Measurements from ENCODE around the gene CHAC2. TPM values are rescaled to one million over a fixed set of nuclear protein-coding genes. Genes with fewer than 3 reads are reported as not detected.

The CHAC2 gene
- total RNA-seq, 4 donors from 2014 or later: 4.0 to 15.0 (median 5.1) TPM

DNA sequence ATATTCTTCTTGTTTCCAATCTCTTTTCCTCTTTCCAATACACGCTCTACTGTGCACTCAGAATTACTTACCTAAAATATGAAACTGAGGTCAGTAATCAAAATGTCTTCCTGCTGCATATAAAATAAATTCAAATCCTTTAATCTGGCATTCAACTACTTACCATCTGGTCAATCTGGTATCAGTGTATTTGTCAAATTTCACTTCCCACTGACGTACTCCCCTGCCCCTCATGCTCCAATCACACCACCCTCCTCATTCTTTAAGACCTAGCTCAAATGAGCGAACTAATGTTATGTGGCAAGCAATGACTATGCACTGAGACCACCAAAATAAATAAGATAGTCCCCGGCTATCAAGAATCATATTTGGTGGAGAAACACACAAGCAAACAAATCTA is 12.5 kb downstream of the CHAC2 start:
- TF ChIP-seq CTCF (IDR thresholded peaks at IDR 0.05; ENCODE audit: low read depth): no peak

GRCh38 chr2:53782676-53783075 is 15.1 kb downstream of the CHAC2 start:
- no peak for TF ChIP-seq CTCF (IDR thresholded peaks at IDR 0.05; ENCODE audit: low read depth)

DNA sequence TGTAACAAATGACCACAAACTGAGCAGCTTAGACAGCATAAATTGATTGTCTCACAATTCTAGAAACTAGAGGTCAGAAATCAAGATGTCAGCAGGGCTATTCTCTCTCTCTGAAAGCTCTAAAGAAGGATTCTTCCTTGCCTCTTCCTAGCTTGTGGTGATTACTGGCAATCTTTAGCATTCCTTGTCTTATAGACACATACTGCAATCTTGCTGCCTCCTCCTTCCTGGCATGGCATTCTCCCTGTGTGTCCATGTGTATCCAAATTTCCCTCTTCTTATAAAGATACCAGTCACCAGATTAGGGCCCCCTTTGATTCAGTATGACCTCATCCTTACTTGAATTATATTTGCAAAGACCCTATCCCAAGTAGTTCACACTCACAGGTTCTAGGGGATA is 16.8 kb downstream of the CHAC2 start:
- no peak for TF ChIP-seq CTCF (IDR thresholded peaks at IDR 0.05; ENCODE audit: low read depth)

GRCh38 chr2:53785366-53785765 is 17.8 kb downstream of the CHAC2 start:
- no peak for TF ChIP-seq CTCF (IDR thresholded peaks at IDR 0.05; ENCODE audit: low read depth)

DNA sequence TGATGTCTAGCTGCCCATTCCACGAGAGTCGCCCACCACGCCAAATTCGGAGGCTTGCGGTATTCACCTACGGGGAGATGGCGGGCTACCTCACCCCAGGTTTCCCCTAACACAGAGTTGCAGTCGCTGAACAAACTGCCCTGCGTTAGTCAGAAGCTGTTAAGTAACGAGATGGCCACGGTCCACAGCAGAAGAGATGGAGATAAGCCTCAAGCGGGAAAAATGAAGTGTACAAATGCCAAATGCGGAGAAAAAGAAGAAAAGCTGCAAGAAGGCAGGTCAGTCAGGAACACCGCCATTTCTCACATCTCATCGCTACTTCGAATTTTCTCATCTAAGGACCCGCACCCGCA is 18.7 kb downstream of the CHAC2 start:
- no peak for TF ChIP-seq CTCF (IDR thresholded peaks at IDR 0.05; ENCODE audit: low read depth)

DNA sequence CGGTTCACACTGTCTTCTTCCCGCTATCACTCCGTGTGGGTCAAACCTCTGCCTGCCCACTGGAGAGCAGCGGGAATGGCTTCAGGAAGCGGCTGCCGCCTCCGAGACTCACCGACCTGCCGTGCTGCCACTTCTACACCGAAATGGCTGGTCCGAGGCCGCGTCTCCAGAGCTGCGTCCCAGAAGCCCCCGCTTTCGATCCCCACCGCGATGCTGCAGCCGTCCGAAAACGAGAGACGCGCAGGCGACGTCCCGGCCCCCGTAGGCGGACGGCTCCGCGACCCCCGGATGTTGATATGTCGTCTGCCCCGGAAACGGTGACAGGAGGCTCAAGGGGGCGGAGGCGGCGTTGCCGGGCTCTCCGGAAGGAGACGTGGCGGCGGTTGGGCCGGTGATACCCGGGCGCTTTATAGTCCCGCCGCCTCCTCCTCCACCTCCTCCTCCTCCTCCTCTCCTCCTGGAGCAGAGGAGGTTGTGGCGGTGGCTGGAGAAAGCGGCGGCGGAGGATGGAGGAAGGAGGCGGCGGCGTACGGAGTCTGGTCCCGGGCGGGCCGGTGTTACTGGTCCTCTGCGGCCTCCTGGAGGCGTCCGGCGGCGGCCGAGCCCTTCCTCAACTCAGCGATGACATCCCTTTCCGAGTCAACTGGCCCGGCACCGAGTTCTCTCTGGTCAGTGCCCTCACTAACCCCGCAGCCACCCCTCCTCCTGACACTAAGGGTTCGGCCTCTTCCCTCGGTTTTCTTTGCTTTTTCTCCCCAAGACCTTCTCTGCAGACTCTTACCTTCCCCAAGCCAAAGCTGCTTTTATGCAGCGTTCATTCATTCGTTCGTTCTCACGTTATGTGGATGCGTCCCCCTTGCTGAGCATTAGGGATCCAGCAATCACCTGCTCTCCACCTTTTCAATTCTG is 19.4 kb downstream of the CHAC2 start, which contains the start of the genes ASB3 and ERLEC1:
TSS of gene ASB3 (minus strand) at position 249 of the 909 bp plus-strand sequence. CDS start 21,381 bp downstream, outside the sequence.
TSS of gene ERLEC1 (plus strand) at position 340 of the 909 bp plus-strand sequence. CDS start at position 507, 167 bp downstream.
- TF ChIP-seq CTCF (IDR thresholded peaks at IDR 0.05; ENCODE audit: low read depth): no peak

DNA sequence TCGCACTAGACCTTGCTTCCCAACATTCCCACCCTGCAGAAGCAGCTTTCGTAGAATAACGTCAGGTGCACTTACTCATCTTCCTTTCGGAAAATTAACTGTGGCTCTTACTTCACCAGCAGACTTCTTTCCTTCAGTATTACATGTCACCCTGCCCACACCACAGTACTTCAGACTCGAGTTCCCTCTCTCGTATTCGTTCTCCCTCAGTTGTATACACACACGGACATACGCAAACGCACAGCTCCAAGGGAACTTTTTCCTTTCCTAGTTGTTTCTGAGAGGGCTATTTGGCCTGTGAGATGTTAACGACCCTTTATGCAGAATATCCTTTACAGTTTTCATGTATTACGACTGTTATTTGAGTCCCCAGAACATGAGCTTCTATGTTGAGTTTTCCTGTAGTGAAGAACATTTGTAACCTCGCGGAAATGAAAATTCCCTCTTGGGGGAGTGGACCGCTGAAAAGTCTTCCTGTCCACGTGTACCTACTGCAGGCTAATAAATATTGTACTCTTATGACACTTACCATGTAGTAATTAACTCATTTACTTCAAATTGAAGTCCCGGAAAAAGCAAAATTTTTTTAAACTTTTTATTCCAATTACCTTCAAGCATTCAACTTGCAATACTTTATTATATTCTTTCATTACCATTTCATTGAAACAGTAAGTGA is 20.1 kb downstream of the CHAC2 start:
- no peak for TF ChIP-seq CTCF (IDR thresholded peaks at IDR 0.05; ENCODE audit: low read depth)

Data from subcutaneous adipose tissue (tissue), 4 donors.